ENCODE results near the gene TAS2R38.

Gene TAS2R38

DNA sequence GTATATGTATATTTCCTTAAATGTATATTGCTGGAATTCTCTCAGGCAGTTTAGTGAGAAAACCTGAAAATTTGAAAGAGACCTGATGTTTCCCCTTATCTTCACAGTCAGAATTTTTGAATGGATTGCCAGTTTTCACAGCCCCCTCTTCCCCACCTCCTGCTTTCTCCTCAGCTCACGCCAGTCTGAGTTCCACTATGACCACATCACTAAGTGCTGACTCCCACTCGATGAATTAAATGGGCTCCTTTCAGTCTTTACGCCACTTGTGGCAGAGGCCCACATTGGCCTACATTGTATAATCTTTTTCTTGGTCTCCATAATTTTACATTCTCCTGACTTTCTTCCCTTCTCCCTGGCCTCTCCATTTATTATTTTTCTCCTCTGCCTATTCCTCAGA, 23.7 kb downstream of the TAS2R38 start:
- H3K27ac ChIP-seq = no peak overlapping the region
- TF ChIP-seq, protein P1, sequence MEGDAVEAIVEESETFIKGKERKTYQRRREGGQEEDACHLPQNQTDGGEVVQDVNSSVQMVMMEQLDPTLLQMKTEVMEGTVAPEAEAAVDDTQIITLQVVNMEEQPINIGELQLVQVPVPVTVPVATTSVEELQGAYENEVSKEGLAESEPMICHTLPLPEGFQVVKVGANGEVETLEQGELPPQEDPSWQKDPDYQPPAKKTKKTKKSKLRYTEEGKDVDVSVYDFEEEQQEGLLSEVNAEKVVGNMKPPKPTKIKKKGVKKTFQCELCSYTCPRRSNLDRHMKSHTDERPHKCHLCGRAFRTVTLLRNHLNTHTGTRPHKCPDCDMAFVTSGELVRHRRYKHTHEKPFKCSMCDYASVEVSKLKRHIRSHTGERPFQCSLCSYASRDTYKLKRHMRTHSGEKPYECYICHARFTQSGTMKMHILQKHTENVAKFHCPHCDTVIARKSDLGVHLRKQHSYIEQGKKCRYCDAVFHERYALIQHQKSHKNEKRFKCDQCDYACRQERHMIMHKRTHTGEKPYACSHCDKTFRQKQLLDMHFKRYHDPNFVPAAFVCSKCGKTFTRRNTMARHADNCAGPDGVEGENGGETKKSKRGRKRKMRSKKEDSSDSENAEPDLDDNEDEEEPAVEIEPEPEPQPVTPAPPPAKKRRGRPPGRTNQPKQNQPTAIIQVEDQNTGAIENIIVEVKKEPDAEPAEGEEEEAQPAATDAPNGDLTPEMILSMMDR (conservative IDR thresholded peaks at IDR 0.05) = no peak
- no peak for TF ChIP-seq ZFX (IDR thresholded peaks at IDR 0.05)

DNA sequence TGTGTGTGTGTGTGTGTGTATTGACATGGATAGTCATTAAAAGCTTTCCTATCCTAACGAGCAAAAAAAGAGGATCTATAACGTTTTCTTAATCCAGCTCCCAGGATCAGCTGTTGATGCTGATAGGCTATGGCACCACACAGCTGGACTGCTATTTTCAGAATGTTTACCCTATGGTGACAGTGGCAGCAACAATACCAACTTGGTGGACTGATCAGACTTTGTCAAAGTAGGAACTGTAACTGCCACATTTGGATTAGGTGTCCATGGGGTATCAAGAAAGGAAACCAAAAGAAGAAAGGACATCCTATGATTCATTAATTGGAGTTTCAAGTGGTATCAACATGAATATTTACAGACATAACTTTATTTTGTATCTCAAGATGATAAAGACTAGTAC, 24.1 kb downstream of the TAS2R38 start:
- H3K27ac ChIP-seq = no peak overlapping the region
- no peak for TF ChIP-seq ZFX (IDR thresholded peaks at IDR 0.05)
- TF ChIP-seq, protein P1 (conservative IDR thresholded peaks at IDR 0.05) = no peak

DNA sequence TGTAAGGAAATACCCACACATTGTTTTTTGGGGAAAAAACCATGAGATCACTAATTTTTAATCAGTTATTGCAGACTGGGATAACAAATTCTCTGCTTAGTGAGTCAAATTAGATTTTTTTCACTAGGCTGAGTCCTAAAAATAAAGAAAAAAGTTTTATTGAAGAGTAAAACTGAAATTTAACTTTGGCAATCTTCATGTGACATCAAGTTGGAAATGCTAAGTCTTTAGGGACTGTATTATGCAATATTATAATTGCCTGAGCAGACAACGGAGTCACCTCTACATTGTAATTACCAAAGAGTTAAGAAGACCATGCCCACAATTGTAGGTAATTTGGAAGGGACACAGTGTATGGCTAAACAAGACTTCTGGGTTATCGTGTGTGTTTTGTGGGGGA, 24.6 kb downstream of the TAS2R38 start:
- TF ChIP-seq, protein P1 (conservative IDR thresholded peaks at IDR 0.05) = no peak
- no peak for TF ChIP-seq ZFX (IDR thresholded peaks at IDR 0.05)
- no peak overlapping the region for H3K27ac ChIP-seq

DNA sequence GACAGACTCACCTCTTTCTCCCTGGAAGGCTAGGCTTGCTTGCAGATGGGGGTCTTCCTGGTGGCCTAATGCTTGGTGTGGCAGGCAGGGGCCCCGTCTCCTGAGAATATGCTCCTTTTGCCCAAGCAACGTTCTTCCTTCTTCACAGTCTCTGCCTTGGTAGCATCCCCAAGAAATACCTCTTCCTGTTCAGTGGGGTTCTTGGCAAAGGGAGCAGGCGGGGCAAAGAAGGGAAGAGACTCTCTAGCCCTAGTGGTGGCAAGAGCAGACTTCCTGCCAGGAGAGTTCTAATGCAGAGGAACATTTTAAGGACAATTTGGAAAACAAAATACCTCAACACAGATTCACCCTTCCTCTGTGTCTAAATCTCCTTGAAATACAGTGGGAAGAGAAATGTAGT, 26.8 kb downstream of the TAS2R38 start, which contains the start of gene CLEC5A:
CLEC5A (minus strand) TSS at position 179 of the 400 bp plus-strand sequence. CDS start 682 bp downstream, outside the sequence.
- TF ChIP-seq, protein P1 (conservative IDR thresholded peaks at IDR 0.05) = no peak
- no peak for TF ChIP-seq ZFX (IDR thresholded peaks at IDR 0.05)
- H3K27ac ChIP-seq = no peak within 1 kb of the TSS

DNA sequence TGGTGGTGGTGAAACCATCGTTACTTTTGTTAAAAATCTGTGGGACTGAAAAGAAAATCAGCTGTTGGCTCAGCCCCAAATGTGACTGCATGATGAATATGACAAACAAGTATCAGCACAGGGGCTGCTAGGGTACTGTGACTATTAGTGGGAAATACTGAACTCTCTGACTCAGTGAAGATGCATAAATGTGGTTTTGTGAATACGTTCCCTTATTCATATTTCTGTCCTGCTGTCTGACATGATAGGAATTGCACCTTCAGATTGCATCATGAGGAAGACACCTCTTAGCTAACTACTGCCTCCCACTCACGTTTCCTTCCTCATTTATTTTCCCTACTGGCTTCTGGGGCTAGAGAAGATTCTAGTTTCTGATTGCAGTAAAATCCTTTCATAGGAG, 28.2 kb downstream of the TAS2R38 start:
- TF ChIP-seq, protein P1 (conservative IDR thresholded peaks at IDR 0.05) = no peak
- TF ChIP-seq ZFX (IDR thresholded peaks at IDR 0.05) = no peak
- no peak overlapping the region for H3K27ac ChIP-seq

DNA sequence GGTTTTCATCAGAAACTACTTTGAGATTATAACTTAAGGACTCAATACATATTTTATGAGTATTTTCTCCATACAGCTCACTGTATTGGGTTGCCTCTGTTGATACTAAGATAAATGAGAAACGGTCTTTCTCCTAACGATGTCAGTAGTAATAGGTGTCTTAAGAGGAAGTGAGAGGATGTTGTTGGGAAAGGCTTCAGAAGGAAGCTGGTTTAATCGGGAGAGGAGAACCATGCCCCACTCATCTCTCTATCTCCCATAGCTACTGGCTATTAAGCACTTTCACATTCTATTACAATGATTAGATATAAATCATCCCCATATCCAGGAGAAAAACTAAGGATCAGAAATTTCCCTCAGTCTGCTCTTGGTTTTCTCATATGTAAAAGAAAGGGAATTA, 28.8 kb downstream of the TAS2R38 start:
- no peak overlapping the region for H3K27ac ChIP-seq
- TF ChIP-seq, protein P1 (conservative IDR thresholded peaks at IDR 0.05) = no peak
- no peak for TF ChIP-seq ZFX (IDR thresholded peaks at IDR 0.05)

DNA sequence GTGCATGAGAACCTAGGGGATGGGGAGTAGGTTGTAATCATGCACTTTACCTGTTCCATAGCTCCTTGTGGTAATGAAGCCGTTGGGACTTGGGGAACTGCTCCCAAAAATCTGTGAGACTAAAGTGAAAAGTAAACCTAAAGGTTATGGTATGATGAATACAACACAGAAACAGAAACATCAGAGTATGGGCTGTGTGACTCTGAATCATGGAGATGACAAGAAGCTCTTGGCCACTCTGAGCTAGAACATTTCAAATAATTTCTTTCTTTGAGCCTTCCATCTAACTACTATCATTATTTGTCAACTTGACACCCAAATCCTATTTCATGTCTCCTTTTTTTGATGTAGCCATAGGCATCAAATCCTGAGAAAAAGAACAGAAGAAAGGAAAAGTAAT, 29.7 kb downstream of the TAS2R38 start:
- H3K27ac ChIP-seq = no peak overlapping the region
- TF ChIP-seq, protein P1 (conservative IDR thresholded peaks at IDR 0.05) = no peak
- TF ChIP-seq ZFX (IDR thresholded peaks at IDR 0.05) = no peak
